ELR (cell line): Measurements from ENCODE around the gene AGPAT4.

Experiments used
- DNase-seq: peaks from one replicate; pipeline ENCODE4 v3.0.0-alpha.2; 2015; ENCODE audit warnings: low read depth

The AGPAT4 gene

DNA sequence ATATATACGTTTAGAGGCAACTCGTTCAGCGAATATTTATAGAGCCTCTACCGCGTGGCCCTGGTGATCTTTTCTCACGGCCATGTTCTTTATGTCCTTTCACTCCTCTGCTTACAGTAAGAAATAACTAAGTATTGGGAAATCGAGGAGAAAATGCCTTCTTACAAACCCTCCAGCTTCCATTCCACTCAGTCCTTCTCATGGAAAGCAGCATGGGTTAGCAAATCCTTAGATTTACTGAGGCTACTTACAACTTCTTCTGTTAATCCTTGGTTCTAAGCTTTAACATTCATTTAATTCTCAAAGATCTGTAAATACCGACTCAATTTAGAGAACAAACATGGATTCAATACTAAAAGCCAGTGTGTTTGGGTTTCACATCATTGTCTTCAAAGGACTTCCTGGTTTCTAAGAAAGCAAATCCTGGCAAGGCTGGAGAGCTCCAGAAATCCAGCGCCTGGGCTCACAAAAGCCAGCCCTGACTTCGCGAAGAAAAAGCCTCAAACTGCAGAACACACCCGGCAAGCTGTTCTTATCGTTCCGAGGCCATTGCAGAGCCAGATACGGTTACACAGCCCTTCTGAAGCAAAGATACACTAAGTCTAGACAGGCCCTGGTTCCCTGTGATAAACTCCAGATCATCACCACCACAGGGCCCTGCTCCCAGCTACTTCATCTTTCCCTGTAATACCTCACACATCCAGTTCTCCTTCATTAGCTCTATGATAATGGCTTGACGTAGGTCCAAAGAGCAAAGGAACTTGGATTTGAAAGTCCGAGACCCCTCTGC is 19.2 kb downstream of the AGPAT4 start:
- no peak for DNase-seq

DNA sequence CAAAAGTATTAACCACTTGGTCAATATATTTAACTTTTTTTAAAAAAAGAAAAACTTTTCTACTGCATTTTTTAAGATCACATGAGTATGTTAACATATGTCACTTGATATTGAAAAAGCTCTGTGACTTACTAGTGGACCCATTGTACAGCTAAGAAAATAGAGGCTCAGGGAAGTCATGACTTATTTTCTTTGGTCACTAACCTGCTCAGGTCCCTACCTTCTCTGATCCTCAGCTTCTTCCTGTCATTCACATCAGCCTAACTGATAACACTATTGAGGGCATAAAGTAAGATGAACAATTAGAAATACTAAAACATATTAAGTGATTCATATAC is 19.8 kb downstream of the AGPAT4 start:
- DNase-seq: no peak

DNA sequence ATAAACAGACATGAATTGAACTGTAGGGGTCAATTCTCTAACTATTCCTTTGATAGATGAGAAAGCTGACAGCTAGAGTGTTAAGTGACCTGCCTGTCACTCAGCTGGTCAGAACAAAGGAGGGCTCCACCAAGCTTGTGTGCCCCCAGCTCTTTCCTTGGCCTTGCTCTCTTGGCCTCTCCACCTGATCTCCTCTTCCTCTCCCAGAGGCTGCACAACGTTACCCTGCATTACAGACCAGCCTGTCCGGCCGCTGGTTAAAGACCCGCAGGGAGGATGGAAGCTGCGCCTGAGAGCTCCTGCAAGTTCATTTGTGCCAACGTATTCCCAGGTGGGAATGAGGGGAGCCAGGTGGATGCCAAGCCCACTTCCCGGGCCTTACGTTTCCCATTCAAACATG is 22.5 kb downstream of the AGPAT4 start:
- DNase-seq: no peak

DNA sequence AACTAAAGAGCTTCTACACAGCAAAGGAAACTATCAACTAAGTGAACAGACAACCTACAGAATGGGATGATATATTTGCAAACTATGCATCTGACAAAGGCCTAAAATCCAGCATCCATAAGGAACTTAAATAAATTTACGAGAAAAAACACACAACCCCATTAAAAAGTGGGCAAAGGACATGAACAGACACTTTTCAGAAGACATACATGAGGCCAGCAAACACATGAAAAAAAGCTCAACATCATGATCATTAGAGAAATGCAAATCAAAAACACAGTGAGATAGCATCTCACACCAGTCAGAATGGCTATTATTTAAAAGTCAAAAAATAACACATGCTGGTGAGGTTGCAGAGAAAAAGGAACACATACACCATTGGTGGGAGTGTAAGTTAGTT is 24.5 kb downstream of the AGPAT4 start:
- no peak for DNase-seq

DNA sequence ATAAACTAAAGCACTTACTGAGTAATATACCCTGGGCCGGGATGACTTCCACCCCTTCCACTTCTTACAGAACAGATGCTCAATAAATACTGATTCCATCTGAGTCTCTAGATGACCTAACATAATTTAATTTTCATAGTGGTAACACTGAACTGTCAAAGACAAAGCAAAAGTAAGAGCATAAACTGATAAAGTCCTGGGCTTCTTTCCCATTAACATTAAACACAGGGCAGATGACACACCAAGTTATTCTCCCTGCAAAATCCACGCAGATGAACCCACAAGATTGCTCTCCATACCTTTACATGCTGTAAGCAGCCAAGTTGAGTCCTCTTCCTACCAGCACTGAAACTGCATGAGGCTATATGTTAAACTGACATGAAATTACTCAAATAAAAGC is 27.1 kb downstream of the AGPAT4 start:
- DNase-seq: no peak

DNA sequence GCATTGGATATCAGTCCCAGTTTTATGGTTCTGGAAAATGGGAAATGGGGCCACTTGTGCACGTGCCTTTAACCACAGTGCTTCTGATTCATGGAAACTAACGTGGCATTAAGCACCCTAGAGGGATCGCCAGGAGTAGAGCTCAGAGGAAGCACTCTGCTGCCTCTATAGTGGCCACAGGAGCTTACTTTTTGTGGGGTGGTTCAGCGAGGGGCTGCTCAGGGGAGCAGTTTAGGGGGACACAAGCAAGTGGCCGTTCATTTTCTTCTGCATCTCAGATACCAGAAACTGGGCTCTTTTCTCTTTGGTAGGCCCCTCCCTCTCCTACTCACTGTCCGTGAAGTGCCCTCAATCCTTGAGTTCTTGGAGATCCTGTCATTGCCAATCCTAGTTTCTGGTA is 28.5 kb downstream of the AGPAT4 start:
- DNase-seq: no peak

DNA sequence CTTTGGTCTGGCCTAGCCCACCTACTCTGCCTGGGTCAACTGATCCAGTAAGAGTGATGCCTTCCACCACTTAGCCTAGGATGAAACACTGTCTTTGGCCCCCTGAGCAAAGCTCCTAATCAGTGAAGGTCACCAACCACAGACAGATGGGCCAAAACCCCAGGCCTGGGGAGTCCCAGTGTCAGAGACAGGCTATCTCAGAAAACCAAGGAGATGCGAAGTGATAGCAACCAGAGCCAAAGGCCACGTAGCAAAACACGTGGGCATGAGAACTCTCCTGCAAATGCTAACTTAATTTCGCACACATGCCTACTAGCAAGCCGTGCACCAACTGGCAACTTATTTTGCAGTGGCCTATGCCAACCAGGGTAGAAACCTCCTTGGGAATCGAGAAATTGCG is 29.1 kb downstream of the AGPAT4 start:
- no peak for DNase-seq

DNA sequence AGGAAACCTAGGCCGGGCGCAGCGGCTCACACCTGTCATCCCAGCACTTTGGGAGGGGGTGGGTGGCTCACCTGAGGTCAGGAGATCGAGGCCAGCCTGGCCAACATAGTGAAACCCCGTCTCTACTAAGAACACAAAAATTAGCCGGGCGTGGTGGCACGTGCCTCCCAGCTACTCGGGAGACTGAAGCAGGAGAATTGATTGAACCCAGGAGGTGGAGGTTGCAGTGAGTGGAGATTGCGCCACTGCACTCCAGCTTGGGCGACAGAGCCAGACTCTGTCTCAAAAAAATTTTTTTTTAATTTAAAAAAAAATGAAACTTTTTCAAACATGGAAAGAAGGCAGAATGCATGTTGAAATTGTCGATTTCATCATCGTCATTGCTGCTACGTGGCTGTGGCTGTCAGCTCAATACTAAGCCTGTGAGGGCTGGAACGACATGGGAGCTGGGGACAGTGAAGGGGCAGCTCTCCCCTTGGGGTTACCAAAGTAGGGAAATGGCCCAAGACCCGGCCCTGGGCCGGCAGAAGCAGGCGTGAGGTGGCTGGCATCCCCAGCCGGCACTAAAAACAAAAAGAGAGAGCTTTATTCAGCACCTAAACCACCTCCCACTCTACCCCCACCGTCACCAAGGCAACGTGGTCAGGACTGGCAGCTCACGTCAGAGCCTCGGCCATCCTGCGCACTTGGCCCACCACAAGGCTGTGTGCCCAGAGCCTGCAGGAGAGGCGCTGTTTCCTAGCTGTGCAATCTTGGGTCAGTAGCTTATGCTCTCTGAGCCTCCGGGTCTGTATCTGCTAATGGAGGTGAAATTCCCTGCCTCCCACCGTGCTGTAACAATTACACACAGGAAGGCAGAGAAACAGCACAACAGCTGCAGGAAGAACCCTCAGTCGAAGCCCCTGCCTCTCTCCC is 30.8 kb downstream of the AGPAT4 start:
- no peak for DNase-seq

DNA sequence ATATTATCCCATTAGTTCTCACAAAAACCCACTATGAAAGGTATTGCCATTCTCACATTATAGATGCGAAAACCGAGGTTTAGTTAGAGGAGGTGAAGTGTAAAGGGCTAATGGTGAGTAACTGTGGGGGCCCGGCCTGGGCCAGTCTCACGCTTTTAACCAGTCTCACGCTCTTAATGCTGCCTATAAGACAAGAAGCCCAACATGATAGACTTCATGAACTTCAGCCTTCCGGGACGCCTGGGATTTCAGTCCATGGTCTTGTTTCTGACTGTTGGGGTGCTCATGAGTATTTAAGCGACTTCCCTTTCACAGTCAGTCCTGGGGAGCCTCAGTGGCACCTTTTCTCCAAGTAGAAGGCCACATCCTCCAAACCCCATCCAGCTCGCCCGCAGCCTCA is 31.7 kb downstream of the AGPAT4 start:
- DNase-seq: no peak

DNA sequence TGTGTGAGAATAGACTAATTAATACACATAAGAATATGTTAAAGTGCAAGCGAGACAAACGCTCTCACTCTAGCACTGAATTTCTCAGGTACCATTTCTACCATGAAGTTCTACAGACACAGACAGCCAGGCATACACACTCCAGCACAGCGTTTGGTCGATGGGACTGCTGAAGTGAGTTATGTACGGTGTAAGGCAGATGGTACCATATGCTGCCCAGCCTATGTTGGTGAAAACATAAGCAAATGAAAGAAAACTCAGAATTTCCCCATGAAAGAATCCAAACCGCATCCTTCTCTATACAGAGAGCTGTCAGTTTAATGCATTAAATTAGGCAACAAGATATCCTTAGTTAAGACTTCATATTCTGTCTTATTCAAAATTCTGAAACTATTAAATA is 34.9 kb downstream of the AGPAT4 start:
- DNase-seq: no peak

DNA sequence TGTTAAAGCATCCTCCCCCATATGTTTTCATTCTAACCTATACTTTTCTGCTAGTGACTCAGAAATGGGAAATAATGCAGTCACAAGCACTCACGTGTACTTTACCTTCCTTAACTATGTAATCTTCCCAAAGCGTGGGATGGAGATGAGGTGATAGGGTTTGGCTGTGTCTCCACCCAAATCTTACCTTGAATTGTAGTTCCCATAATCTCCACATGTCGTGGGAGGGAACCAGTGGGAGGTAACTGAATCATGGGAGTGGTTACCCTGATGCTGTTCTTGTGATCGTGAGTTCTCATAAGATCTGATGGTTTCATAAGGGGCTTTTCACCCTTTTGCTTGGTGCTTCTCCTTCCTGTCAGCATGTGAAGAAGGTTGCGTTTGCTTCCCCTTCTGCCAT is 35.4 kb downstream of the AGPAT4 start:
- no peak for DNase-seq

DNA sequence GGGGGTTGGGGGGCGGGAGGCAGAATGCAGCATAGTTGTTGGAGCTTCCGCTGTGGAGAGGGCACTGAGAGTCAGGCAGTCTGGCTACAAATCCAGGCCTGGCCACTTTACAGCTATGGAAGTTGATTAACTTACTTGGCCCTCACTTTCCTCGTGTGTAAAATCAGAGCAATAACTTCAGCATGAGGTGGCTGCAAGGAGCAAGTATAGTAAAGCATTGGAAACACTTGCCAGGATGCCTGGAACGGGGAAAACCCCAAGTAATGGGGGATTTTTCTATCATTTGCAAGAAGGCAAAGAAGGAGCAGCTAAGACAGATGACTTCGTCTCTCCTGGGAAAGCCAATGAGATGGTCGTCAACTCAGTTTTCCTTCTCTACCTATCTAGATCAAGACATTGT is 35.8 kb downstream of the AGPAT4 start:
- no peak for DNase-seq

DNA sequence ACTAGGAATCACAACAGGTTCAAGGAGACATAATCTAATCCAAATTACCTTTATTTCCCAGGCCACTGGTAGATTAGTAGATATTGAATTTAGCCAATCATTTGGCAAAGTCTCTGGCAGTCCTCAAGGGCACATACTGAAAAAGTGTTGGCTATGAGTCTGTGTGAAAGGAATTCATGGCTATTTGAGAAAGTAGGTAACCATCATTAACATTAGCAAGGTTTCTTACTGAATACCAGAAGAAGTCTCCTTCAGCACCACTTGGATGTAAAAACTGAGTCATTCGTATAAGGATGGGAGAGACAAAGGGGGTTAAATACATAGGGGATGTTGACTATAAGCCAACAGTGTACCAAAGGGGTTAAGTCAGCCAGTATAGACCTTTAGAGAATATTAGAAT is 36.7 kb downstream of the AGPAT4 start:
- no peak for DNase-seq

DNA sequence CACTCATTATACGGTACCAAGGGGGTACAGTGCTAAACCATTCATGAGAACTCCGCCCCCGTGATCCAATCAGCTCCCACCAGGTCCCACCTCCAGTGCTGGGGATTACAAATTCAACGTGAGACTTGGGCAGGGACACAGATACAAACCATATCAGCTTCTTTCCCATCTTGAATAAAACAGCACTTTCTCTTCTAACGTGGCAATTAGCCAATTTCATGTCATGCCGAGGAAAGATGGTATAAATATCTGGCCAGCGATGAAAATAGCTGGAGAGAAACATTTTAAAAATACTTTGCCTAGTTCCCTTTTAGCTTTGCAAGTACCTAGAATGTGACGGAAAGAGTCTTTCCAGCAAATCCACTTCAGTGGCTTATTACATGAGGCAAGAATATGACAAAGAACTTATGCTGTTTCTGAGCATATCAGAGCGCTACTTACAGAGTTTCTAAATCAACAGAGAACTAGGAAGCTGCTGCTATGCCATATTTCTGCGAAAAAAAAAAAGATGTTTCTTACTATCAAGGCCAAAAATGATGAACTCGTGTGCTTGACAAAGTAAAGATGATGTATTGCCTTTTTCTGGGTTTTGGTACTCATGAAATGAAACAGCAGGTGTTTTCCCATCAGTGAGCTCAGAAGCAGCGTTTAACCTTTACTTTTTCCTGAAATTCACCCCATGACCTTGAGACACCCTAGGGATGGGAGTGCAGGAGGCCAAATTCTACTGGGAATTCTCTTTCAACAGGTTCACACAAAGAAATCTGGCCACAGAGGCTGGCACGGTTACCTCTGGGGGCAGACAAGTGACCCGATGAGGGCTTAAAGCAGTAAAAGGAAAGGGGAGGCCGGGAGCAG is 37.9 kb downstream of the AGPAT4 start:
- DNase-seq: no peak

DNA sequence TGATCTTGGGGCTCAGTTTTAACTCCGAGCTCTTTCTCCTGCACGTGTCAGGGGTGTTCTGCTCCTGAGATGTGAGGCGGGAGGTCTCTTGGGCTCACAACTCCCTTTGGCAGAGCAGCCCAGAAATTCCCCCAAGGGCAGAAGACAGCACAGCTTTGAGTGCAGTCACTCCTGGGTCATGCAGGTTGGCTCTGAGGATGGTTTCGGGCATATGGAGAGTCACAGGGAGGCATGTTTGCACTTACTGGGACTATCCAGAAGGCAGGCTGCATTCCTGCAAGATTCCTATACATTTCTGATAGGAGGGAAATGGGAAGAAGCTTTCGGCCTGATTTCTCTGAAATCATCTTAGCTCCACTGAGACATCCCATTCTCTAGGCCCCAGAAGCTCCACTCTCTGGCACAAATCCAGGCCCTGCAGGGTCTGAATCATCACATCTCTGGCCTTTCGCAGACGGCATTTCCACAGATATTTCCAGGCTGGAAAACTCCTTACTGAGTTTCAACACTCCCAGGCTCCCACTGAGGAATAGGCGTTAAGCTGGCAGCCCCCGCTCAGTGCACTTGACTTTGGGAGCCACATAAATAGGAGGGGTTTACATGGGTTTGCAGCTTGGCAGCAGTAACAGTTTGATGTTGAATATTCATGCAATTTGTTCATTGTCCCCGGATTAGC is 39.7 kb downstream of the AGPAT4 start:
- DNase-seq: peak; percentile 91

DNA sequence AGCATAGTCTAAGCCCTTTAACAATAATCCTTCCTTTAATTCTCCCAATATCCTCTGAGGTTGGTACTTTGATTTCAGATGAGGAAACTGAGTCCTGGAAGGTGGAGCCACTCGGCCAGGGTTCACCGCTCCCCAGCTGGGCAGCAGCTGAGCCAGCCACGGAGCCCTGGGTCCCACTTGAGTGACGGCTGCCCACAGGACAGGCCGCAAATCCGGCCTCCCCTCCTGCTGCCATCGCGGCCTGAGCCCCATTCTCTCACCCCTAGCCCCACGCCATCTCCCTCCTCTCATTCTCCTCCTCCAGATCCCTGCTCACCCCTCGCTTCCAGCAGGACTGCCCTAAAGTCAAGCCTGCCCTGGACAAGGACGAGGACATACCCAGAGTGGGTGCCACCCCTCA is 41.4 kb downstream of the AGPAT4 start:
- DNase-seq: no peak

DNA sequence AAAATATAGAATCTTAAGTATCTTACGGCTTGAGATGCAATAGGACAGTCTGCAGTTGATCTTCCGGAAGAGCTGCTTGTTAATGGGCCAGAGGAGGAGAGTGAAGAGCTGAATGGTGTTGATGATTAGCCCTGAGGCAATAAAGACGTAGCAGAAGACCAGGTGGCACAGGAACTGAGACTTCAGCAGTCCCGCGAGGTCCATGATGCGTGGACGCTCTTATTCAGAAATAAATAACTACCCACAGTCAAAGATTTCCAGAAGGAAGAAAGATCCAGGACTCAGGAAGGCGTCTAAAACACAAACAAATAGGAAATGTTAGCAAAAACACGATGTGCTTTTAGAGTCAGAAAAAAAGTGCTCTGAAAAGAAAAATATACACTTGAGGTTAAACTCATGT is 41.9 kb downstream of the AGPAT4 start:
- no peak for DNase-seq

DNA sequence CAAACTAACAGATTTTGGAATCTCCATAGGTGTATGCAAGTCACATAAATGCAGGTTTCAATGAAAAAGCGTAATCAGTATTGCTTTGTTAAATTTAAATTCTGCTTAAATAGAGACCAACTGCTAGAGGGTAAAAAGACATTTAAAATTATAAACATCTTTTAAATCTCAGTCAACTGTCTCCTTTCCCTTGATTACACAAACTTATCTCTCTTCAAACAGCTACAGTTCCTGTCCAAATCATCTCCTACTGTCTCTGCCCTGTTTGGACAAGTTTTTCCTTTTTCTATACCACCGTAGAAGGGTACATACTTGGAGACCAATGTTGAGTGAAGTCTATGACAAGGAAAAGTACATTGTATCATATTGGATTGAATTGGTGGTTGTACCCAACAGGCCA is 43.5 kb downstream of the AGPAT4 start:
- DNase-seq: no peak

DNA sequence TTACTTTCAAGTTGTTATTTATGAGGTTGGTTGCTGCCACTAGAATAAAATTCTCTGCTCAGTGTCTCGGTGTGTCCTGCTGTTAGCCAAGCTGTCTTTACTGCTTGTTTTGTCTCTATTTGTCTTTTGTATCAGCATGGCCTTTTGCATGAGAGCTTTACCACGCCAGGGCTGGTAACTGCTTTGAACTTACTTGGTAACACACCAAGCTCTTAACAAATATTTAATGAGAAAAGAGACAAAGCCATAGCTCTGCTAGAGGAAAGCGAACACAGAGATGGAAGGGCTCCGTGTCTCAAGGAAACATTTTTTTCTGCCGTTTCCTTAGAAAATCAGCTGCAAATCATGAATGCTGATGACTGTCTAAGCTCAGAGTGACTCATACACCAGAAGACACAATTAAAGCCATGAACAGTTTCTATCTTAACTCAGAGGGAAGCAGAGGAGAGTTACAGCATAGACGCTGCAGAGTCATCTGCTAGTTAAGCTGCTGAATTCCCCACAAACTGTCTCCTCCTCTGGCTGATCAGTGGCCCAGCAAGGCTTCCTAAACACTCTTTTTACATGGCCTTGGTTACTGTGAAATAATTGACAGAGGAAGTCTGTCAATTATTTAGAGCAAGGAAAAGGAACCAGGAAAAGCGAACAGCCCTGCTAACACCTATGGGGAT is 44.8 kb downstream of the AGPAT4 start:
- DNase-seq: peak; percentile 89

DNA sequence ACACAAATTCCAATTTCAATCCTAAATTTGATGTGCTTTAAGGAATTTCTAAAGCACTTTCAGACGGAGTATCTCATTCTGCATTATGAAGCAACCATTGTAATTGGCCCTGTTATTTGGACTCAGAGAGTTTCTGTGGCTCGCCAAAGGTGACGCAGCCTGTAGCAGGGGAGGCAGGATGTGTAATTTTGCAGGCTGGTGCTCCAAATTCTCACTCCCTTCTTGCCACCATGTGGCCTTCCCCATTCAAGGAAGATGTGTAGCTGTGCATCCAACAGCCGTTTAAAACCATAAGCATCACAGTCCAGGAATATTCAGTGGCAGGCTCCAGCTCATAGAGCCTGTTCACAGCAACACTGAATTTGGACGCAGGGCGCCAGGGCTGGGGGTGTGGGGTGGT is 45.8 kb downstream of the AGPAT4 start:
- no peak for DNase-seq
